Esophagus muscularis mucosa (tissue), 4 donors: Measurements from ENCODE around the gene RASA1.

Experiments
- EP300 ChIP-seq: sonication (generic); formaldehyde crosslinking; IDR thresholded peaks from one replicate; pipeline ENCODE4 v1.6.1; 2017; ENCODE audit warnings: antibody characterized with exemption
- POLR2A ChIP-seq: fragments of 450-650 bp; IDR thresholded peaks from one replicate; pipeline ENCODE4 v1.6.1; 2017; ENCODE audit warnings: antibody characterized with exemption, moderate library complexity, mild to moderate bottlenecking, low read depth
- POLR2AphosphoS5 ChIP-seq, 2 donors: sonication (generic); formaldehyde crosslinking; IDR thresholded peaks; one replicate each; pipeline ENCODE4 v1.6.1; 2017; ENCODE audit warnings: antibody characterized with exemption in 2 of 2
- TF ChIP-seq, protein P1 (sequence below), 3 experiments: fragments of 200-600 bp in 2 of 3; fragments of 450-650 bp in 1 of 3; sonication (generic) in 2 of 3; IDR thresholded peaks; one replicate each; pipeline ENCODE4 v1.5.1; 2017 to 2019; ENCODE audit warnings: antibody characterized with exemption in 3 of 3, mild to moderate bottlenecking in 2 of 3, moderate library complexity in 1 of 3

DNA sequence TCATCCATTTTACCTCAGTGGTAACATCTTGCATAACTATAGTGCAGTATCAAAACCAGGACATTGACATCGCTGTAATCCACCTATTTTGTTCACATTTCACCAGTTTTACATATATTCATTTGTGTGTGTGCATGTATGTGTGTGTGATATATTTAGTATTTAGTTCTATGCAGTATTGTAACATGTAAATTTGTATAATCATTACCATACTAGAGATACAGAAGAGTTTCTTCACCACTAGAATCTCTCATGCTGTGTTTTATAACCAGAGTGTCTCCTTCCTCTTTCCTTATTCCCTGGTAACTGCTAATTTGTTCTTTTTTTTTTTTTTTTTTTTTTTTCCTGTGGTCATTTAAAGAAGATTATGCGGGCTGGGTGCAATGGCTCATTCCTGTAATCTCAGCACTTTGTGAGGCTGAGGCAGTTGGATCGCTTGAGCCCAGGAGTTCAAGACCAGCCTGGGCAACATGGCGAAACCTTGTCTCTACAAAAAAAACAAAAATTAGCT, 11.0 kb downstream of the RASA1 start:
- TF ChIP-seq, protein P1, sequence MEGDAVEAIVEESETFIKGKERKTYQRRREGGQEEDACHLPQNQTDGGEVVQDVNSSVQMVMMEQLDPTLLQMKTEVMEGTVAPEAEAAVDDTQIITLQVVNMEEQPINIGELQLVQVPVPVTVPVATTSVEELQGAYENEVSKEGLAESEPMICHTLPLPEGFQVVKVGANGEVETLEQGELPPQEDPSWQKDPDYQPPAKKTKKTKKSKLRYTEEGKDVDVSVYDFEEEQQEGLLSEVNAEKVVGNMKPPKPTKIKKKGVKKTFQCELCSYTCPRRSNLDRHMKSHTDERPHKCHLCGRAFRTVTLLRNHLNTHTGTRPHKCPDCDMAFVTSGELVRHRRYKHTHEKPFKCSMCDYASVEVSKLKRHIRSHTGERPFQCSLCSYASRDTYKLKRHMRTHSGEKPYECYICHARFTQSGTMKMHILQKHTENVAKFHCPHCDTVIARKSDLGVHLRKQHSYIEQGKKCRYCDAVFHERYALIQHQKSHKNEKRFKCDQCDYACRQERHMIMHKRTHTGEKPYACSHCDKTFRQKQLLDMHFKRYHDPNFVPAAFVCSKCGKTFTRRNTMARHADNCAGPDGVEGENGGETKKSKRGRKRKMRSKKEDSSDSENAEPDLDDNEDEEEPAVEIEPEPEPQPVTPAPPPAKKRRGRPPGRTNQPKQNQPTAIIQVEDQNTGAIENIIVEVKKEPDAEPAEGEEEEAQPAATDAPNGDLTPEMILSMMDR (IDR thresholded peaks at IDR 0.05): no peak
- TF ChIP-seq POLR2A (no peak), POLR2AphosphoS5 (IDR thresholded peaks at IDR 0.05) (no peak), EP300 (no peak)
